ENCODE data around the gene PCNX1. TPM values are rescaled to one million over a fixed set of nuclear protein-coding genes. Genes with fewer than 3 reads are reported as not detected.

Gene PCNX1
- total RNA-seq, 5 donors from 2014 or later (not counting 1 experiment from before 2014, with no cell fraction given): 80.8 to 140 (median 86.3) TPM

DNA sequence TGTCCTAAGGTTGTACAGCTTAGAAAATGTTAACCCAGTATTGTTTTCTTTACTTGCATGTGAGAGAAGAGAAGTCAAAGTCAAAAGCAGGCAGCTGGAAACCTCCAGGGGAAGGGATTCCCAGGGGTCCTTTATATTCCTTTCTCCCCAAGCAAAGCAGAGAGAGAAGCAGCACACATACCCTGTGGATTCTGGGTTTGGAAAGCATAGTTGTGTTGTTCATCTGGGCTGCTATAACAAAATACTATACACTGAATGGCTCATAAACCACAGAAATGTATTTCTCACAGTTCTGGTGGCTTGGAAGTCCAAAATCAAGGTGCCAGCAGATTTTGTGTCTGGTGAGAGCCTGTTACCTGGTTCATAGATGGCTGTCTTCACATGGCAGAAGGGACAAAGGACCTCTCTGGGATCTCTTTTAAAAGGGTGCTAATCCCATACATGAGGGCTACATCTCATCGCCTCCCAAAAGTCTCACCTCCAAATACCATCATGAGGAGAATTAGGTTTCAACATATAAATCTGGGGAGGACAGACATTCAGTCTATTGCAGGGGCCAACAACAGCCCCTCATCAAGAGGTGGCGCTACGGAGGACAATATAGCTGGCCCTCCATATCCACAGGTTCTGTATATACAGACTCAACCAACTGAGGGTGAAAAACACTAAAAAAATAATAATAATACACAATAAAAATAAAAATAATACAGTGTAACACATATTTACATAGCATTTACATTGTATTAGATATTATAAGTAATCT, 19.3 kb upstream of the PCNX1 start:
- WGBS (ENCODE audit: insufficient coverage): no CpG with 5 or more reads among the region's 3 CpGs
- ATAC-seq (replicated peaks in 1 of 4) (no peak), DNase-seq (no peak)
- Histone ChIP-seq H3K4me1 (ENCODE audit: control insufficient read depth in 1 of 2, extremely low read depth in 1 of 2, insufficient read depth in 2 of 2, low read length in 2 of 2) (peaks cover 14 to 58% of the 10 kb centered on the region in 2 experiments), H3K9me3 (no peaks in the 10 kb centered on the region), H3K27ac (ENCODE audit: low read length) (peak overlapping the region; percentile 71), H3K27me3 (replicated peaks in 1 of 2; ENCODE audit: control insufficient read depth in 2 of 2, extremely low read depth in 1 of 2, insufficient read depth in 2 of 2, low read length in 1 of 2) (no peaks in the 10 kb centered on the region), H3K36me3 (ENCODE audit: control insufficient read depth in 2 of 2, extremely low read depth in 1 of 2, insufficient read depth in 1 of 2, low read length in 1 of 2) (no peaks in the 10 kb centered on the region), H3K4me3 (ENCODE audit: control insufficient read depth in 1 of 2, extremely low read depth in 1 of 2, low read length in 1 of 2) (no peak overlapping the region)
- ChIA-PET POLR2A (no interaction called here), CTCF (interaction anchor here in 1 of 2 donors (1.4 to 2.1 kb wide), 3 partner anchors 19 to 70 kb away, joined by 4 to 16 read pairs (median 8); partner anchors contain the start of gene PCNX1)
- H3K9me3 Mint-ChIP-seq: no peaks in the 10 kb centered on the region
- H3K4me3 Mint-ChIP-seq: peak overlapping the region in 2 of 3 donors; percentile 52 to 73
- no peaks in the 10 kb centered on the region for H3K36me3 Mint-ChIP-seq
- H3K27me3 Mint-ChIP-seq: no peaks in the 10 kb centered on the region
- peak overlapping the region; percentile 90 to 95 for H3K27ac Mint-ChIP-seq
- peaks cover 75 to 91% (median 90%) of the 10 kb centered on the region in 3 donors for H3K4me1 Mint-ChIP-seq

DNA sequence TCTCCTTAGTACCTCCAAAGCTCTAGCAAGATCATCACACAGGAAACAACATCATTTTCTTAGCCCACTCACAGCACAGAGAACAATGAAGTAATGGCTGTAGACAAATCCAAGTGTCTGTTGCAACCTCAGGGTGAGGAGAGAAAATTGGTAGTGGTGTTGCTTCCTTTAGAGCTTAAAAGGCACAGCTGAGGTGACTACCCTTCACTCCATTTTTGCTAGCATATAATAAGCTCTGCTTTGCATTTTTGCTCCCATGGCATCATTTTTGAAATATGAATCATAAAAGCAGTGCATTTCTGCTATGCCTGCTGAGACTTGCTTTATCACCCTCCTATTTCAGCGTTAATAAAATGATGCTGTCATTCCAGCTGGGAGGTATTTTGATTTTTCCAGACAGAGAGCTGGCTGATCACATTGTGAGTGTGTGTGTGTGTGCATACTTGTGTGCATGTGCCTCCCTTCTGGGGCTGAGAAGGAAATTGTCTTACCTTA, 18.5 kb upstream of the PCNX1 start:
- peak in 5 of 35 experiments; percentile 13 to 32 (median 16) for DNase-seq
- no peaks in the 10 kb centered on the region for H3K27me3 Mint-ChIP-seq
- peaks cover 75 to 91% (median 90%) of the 10 kb centered on the region in 3 donors for H3K4me1 Mint-ChIP-seq
- Histone ChIP-seq H3K9me3 (no peaks in the 10 kb centered on the region), H3K4me1 (ENCODE audit: control insufficient read depth in 1 of 2, extremely low read depth in 1 of 2, insufficient read depth in 2 of 2, low read length in 2 of 2) (peaks cover 21 to 56% of the 10 kb centered on the region in 2 experiments), H3K4me3 (ENCODE audit: control insufficient read depth in 1 of 2, extremely low read depth in 1 of 2, low read length in 1 of 2) (no peak overlapping the region), H3K27ac (ENCODE audit: low read length) (no peak overlapping the region), H3K27me3 (replicated peaks in 1 of 2; ENCODE audit: control insufficient read depth in 2 of 2, extremely low read depth in 1 of 2, insufficient read depth in 2 of 2, low read length in 1 of 2) (no peaks in the 10 kb centered on the region), H3K36me3 (ENCODE audit: control insufficient read depth in 2 of 2, extremely low read depth in 1 of 2, insufficient read depth in 1 of 2, low read length in 1 of 2) (no peaks in the 10 kb centered on the region)
- no peaks in the 10 kb centered on the region for H3K36me3 Mint-ChIP-seq
- WGBS (ENCODE audit: insufficient coverage): 83% methylated on average over 1 of the region's 1 CpG
- H3K27ac Mint-ChIP-seq: peak overlapping the region; percentile 50 to 79
- peak; percentile 33 to 62 (median 42) for ATAC-seq (replicated peaks in 1 of 4)
- no peaks in the 10 kb centered on the region for H3K9me3 Mint-ChIP-seq
- ChIA-PET POLR2A (interaction anchor here (0.6 to 0.7 kb wide), 2 partner anchors 21 to 92 kb away, joined by 3 read pairs; no protein-coding TSS in a partner anchor), CTCF (interaction anchor here in 1 of 2 donors (1.6 kb wide), 1 partner anchor 71 kb away, joined by 8 read pairs; no protein-coding TSS in a partner anchor)
- H3K4me3 Mint-ChIP-seq: no peak overlapping the region

DNA sequence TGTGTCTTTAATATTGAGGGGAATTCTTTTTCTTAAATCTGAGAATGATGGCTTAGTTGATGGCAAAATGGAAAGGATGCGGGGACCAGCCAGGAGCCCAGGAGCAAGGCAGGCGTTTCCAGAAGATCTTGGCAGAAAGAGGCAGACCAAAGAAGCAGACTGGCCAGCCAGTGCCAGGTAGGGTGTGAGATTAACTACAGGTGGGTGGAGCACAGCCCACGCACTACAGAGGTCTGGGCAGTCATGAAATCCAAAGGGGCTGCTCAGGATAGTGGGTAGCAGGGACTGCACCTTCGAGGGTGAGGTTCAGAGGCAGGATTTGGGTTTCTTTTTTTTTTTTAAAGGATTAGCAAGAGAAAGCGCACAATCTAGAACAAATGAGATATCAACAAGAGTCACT, 17.7 kb upstream of the PCNX1 start:
- Mint-ChIP-seq H3K27me3 (no peaks in the 10 kb centered on the region), H3K27ac (peak overlapping the region; percentile 58 to 79), H3K4me1 (peaks cover 75 to 91% (median 90%) of the 10 kb centered on the region in 3 donors)

DNA sequence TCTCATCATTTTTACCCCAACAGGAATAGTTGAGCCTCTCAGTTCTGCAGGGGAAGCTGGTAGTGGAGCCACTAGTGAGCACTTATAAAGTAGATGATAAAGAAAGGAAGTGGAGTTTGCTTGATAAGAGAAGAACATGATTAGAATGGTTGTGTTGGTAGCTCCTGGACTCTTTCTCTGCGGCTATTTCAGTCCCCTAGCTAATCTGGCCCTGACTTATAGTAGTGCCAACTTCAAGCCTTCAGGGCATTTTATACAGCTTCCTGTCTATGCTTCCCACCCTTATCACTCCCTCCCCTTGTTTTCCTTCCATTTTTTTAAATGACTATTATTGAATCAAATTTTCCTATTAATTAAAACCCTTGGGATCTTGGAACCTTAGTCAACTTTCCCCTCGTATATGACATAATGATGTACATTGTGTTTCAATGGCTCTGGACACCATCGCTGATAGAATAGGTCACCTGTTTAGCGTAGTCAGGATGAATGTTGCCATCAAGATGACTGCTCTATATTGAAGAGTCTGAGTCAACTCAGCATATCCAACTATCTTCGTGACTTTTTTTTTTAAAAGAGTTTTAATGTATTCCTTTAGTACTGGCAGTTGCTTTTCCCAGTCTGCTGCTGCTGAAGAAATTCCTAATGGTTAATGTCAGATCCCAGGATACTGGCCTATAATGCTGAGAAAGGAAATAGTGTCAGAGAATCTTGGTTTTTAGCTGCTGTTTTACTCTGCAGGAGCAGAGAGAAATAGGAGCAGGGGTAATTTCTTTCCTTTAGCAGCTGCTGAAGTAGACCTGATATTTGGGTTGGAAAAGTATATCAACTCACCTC, 16.2 kb upstream of the PCNX1 start:
- H3K36me3 Mint-ChIP-seq: no peaks in the 10 kb centered on the region
- H3K4me1 Mint-ChIP-seq: peaks cover 68 to 88% (median 88%) of the 10 kb centered on the region in 3 donors
- Histone ChIP-seq H3K27ac (ENCODE audit: low read length) (no peak overlapping the region), H3K9me3 (no peaks in the 10 kb centered on the region), H3K4me3 (ENCODE audit: control insufficient read depth in 1 of 2, extremely low read depth in 1 of 2, low read length in 1 of 2) (no peak overlapping the region), H3K36me3 (ENCODE audit: control insufficient read depth in 2 of 2, extremely low read depth in 1 of 2, insufficient read depth in 1 of 2, low read length in 1 of 2) (no peaks in the 10 kb centered on the region), H3K27me3 (replicated peaks in 1 of 2; ENCODE audit: control insufficient read depth in 2 of 2, extremely low read depth in 1 of 2, insufficient read depth in 2 of 2, low read length in 1 of 2) (no peaks in the 10 kb centered on the region), H3K4me1 (ENCODE audit: control insufficient read depth in 1 of 2, extremely low read depth in 1 of 2, insufficient read depth in 2 of 2, low read length in 2 of 2) (peaks cover 33 to 45% of the 10 kb centered on the region in 2 experiments)
- DNase-seq (no peak), ATAC-seq (replicated peaks in 1 of 4) (no peak)
- H3K4me3 Mint-ChIP-seq: no peak overlapping the region
- ChIA-PET POLR2A (interaction anchor here in 1 of 2 donors (0.6 kb wide), 1 partner anchor 12 kb away, joined by 8 read pairs; no protein-coding TSS in a partner anchor), CTCF (interaction anchor here in 1 of 2 donors (0.9 kb wide), 1 partner anchor 14 kb away, joined by 3 read pairs; no protein-coding TSS in a partner anchor)
- no peak overlapping the region for H3K27ac Mint-ChIP-seq
- no peaks in the 10 kb centered on the region for H3K27me3 Mint-ChIP-seq
- no peaks in the 10 kb centered on the region for H3K9me3 Mint-ChIP-seq
- WGBS (ENCODE audit: insufficient coverage): no CpG with 5 or more reads among the region's 5 CpGs

More for the DNA sequence above, 17.7 kb upstream of the PCNX1 start:
- Mint-ChIP-seq H3K4me3 (no peak overlapping the region), H3K9me3 (no peaks in the 10 kb centered on the region), H3K36me3 (no peaks in the 10 kb centered on the region)
- Histone ChIP-seq H3K27me3 (replicated peaks in 1 of 2; ENCODE audit: control insufficient read depth in 2 of 2, extremely low read depth in 1 of 2, insufficient read depth in 2 of 2, low read length in 1 of 2) (no peaks in the 10 kb centered on the region), H3K27ac (ENCODE audit: low read length) (no peak overlapping the region), H3K4me1 (ENCODE audit: control insufficient read depth in 1 of 2, extremely low read depth in 1 of 2, insufficient read depth in 2 of 2, low read length in 2 of 2) (peaks cover 28 to 56% of the 10 kb centered on the region in 2 experiments), H3K4me3 (ENCODE audit: control insufficient read depth in 1 of 2, extremely low read depth in 1 of 2, low read length in 1 of 2) (no peak overlapping the region), H3K9me3 (no peaks in the 10 kb centered on the region), H3K36me3 (ENCODE audit: control insufficient read depth in 2 of 2, extremely low read depth in 1 of 2, insufficient read depth in 1 of 2, low read length in 1 of 2) (no peaks in the 10 kb centered on the region)
- CTCF ChIA-PET: no interaction called here
- POLR2A ChIA-PET: interaction anchor here in 1 of 2 donors (0.7 kb wide), 1 partner anchor 91 kb away, joined by 3 read pairs; no protein-coding TSS in a partner anchor
- WGBS (ENCODE audit: insufficient coverage): 95% methylated on average over 4 of the region's 5 CpGs
- no peak for DNase-seq
- no peak for ATAC-seq (replicated peaks in 1 of 4)

DNA sequence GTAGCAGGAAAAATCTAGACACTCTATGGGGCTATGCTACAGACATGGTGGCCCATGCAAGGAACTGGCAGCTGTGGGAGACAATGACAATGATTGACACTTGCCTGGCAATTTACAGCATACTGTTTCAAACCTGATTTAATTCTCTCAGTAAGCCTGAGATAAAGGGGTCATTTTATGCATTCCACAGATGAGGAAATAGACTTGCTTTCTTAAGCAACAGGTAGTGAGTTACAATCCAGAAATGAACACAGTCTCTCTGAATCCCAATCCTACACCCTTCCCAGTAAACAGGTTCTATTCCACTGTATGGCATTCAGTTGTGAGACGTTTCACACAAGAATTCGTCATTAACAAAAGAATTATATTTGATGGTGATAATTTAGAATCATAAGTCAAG, 15.5 kb upstream of the PCNX1 start:
- DNase-seq (no peak), ATAC-seq (replicated peaks in 1 of 4) (no peak)
- Histone ChIP-seq H3K27ac (ENCODE audit: low read length) (no peak overlapping the region), H3K4me1 (ENCODE audit: control insufficient read depth in 1 of 2, extremely low read depth in 1 of 2, insufficient read depth in 2 of 2, low read length in 2 of 2) (peaks cover 31 to 38% of the 10 kb centered on the region in 2 experiments), H3K9me3 (no peaks in the 10 kb centered on the region), H3K27me3 (replicated peaks in 1 of 2; ENCODE audit: control insufficient read depth in 2 of 2, extremely low read depth in 1 of 2, insufficient read depth in 2 of 2, low read length in 1 of 2) (no peaks in the 10 kb centered on the region), H3K36me3 (ENCODE audit: control insufficient read depth in 2 of 2, extremely low read depth in 1 of 2, insufficient read depth in 1 of 2, low read length in 1 of 2) (no peaks in the 10 kb centered on the region), H3K4me3 (ENCODE audit: control insufficient read depth in 1 of 2, extremely low read depth in 1 of 2, low read length in 1 of 2) (no peak overlapping the region)
- ChIA-PET CTCF (no interaction called here), POLR2A (no interaction called here)
- no CpG with 5 or more reads among the region's 2 CpGs for WGBS (ENCODE audit: insufficient coverage)
- Mint-ChIP-seq H3K36me3 (no peaks in the 10 kb centered on the region), H3K4me1 (peaks cover 61 to 84% (median 81%) of the 10 kb centered on the region in 3 donors), H3K27me3 (no peaks in the 10 kb centered on the region), H3K4me3 (no peak overlapping the region), H3K27ac (no peak overlapping the region), H3K9me3 (no peaks in the 10 kb centered on the region)
